ENCODE data around the gene CDK1. TPM values are rescaled to one million over a fixed set of nuclear protein-coding genes. Genes with fewer than 3 reads are reported as not detected.

Gene CDK1
- total RNA-seq, 1 experiment from 2014 or later = 199 TPM

- Histone ChIP-seq H3K36me3 (ENCODE audit: control insufficient read depth, insufficient read depth, low read length) (no peaks in the 10 kb centered on the region), H3K4me3 (ENCODE audit: low read depth, low read length) (no peak overlapping the region), H3K27me3 (replicated peaks; ENCODE audit: control insufficient read depth, insufficient read depth, low read length) (no peaks in the 10 kb centered on the region), H3K4me1 (no peaks in the 10 kb centered on the region), H3K9me3 (no peaks in the 10 kb centered on the region)
- H3K4me1 Mint-ChIP-seq (ENCODE audit: low read depth, unreplicated experiment) = no peaks in the 10 kb centered on the region
- intact Hi-C loops (cut with micrococcal nuclease; ENCODE audit: unreplicated experiment) = no loop called here
- CTCF ChIA-PET = no interaction called here
- no peak overlapping the region for H3K27ac Mint-ChIP-seq (ENCODE audit: unreplicated experiment)
- POLR2A ChIA-PET = no interaction called here
- peaks cover 12% of the 10 kb centered on the region for H3K27me3 Mint-ChIP-seq (ENCODE audit: insufficient read depth, unreplicated experiment)
- H3K4me3 Mint-ChIP-seq (ENCODE audit: unreplicated experiment) = no peak overlapping the region
- TF ChIP-seq CTCF (IDR thresholded peaks at IDR 0.05; ENCODE audit: insufficient read depth in 1 of 2, low read depth in 1 of 2, low read length in 1 of 2, severe bottlenecking in 1 of 2, unreplicated experiment in 1 of 2) = no peak
- H3K36me3 Mint-ChIP-seq (ENCODE audit: insufficient read depth, unreplicated experiment) = no peaks in the 10 kb centered on the region
- DNase-seq = no peak
- H3K9me3 Mint-ChIP-seq (ENCODE audit: unreplicated experiment) = no peaks in the 10 kb centered on the region
- BruUV-seq (replicated peaks) = no TSS peak
These were observed 45.0 kb downstream of the CDK1 start for GRCh38 chr10:60823324-60823723.

- no peaks in the 10 kb centered on the region for H3K36me3 ChIP-seq (ENCODE audit: control insufficient read depth, insufficient read depth, low read length)
- CTCF ChIA-PET = no interaction called here
These were observed 47.2 kb downstream of the CDK1 start for GRCh38 chr10:60825520-60825919.

GRCh38 chr10:60827791-60828488 is 49.7 kb downstream of the CDK1 start:
- H3K4me1 ChIP-seq = no peaks in the 10 kb centered on the region
- ChIA-PET CTCF (no interaction called here), POLR2A (no interaction called here)
- no peaks in the 10 kb centered on the region for H3K4me1 Mint-ChIP-seq (ENCODE audit: low read depth, unreplicated experiment)
- TF ChIP-seq CTCF (IDR thresholded peaks at IDR 0.05; ENCODE audit: insufficient read depth in 1 of 2, low read depth in 1 of 2, low read length in 1 of 2, severe bottlenecking in 1 of 2, unreplicated experiment in 1 of 2) = no peak
- intact Hi-C loops (cut with micrococcal nuclease; ENCODE audit: unreplicated experiment) = no loop called here
- H3K9me3 Mint-ChIP-seq (ENCODE audit: unreplicated experiment) = no peaks in the 10 kb centered on the region
- peaks cover 12% of the 10 kb centered on the region for H3K27me3 Mint-ChIP-seq (ENCODE audit: insufficient read depth, unreplicated experiment)
- H3K27me3 ChIP-seq (replicated peaks; ENCODE audit: control insufficient read depth, insufficient read depth, low read length) = no peaks in the 10 kb centered on the region
- H3K36me3 Mint-ChIP-seq (ENCODE audit: insufficient read depth, unreplicated experiment) = no peaks in the 10 kb centered on the region
- H3K27ac Mint-ChIP-seq (ENCODE audit: unreplicated experiment) = no peak overlapping the region
- no peak overlapping the region for H3K4me3 ChIP-seq (ENCODE audit: low read depth, low read length)
- DNase-seq = no peak
- H3K4me3 Mint-ChIP-seq (ENCODE audit: unreplicated experiment) = no peak overlapping the region
- BruUV-seq (replicated peaks) = no TSS peak
- no peaks in the 10 kb centered on the region for H3K36me3 ChIP-seq (ENCODE audit: control insufficient read depth, insufficient read depth, low read length)
- no peaks in the 10 kb centered on the region for H3K9me3 ChIP-seq

More at GRCh38 chr10:60825520-60825919, 47.2 kb downstream of the CDK1 start:
- H3K9me3 Mint-ChIP-seq (ENCODE audit: unreplicated experiment) = no peaks in the 10 kb centered on the region
- H3K4me3 Mint-ChIP-seq (ENCODE audit: unreplicated experiment) = no peak overlapping the region
- BruUV-seq (replicated peaks) = no TSS peak
- peaks cover 3% of the 10 kb centered on the region for H3K27me3 Mint-ChIP-seq (ENCODE audit: insufficient read depth, unreplicated experiment)
- TF ChIP-seq CTCF (IDR thresholded peaks at IDR 0.05; ENCODE audit: insufficient read depth in 1 of 2, low read depth in 1 of 2, low read length in 1 of 2, severe bottlenecking in 1 of 2, unreplicated experiment in 1 of 2) = no peak
- POLR2A ChIA-PET = no interaction called here
- no peaks in the 10 kb centered on the region for H3K27me3 ChIP-seq (replicated peaks; ENCODE audit: control insufficient read depth, insufficient read depth, low read length)
- no peak overlapping the region for H3K27ac Mint-ChIP-seq (ENCODE audit: unreplicated experiment)
- no peak overlapping the region for H3K4me3 ChIP-seq (ENCODE audit: low read depth, low read length)
- no peaks in the 10 kb centered on the region for H3K36me3 Mint-ChIP-seq (ENCODE audit: insufficient read depth, unreplicated experiment)
- no peaks in the 10 kb centered on the region for H3K9me3 ChIP-seq
- DNase-seq = no peak
- H3K4me1 Mint-ChIP-seq (ENCODE audit: low read depth, unreplicated experiment) = no peaks in the 10 kb centered on the region
- intact Hi-C loops (cut with micrococcal nuclease; ENCODE audit: unreplicated experiment) = no loop called here
- H3K4me1 ChIP-seq = no peaks in the 10 kb centered on the region
